Measurements from ENCODE around the gene CAPN1.

DNA sequence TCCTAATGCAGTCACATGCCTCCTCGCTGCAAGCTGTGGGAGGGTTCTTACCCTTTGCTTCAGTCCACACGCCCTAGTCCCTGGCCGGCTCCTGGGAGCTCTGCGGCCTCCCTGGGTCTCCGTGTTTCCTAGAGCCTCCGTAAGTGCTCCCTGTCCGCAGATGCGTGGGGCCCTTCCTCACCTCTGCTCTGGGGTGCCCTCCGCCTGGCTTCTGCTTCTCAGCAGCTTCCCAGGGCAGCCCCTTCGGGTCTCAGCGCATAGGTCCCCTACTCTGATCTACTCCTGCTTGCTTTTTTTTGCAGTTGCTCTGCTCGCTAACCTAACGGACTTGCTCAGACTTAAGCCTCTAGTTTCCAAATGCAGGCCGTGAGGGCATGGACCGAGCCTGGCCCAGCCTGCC is 22.4 kb downstream of the CAPN1 start:
- TF ChIP-seq CTCF (IDR thresholded peaks at IDR 0.05), result no peak
- no peak for TF ChIP-seq EZH2phosphoT487 (IDR thresholded peaks at IDR 0.05)
